ENCODE measurements around the gene GDF7.

Gene GDF7

GRCh38 chr2:20717641-20718040, 50.7 kb downstream of the GDF7 start:
- TF ChIP-seq CTCF (IDR thresholded peaks at IDR 0.05; ENCODE audit: borderline replicate concordance, extremely low read depth, low read length, poor library complexity, severe bottlenecking), result no peak
- no peak for TF ChIP-seq EZH2 (IDR thresholded peaks at IDR 0.05; ENCODE audit: borderline replicate concordance, low read depth, low read length, severe bottlenecking)
- Histone ChIP-seq H3K4me2 (ENCODE audit: insufficient read depth, low read length) (no peak overlapping the region), H3K4me1 (ENCODE audit: insufficient read depth, low read length) (no peaks in the 10 kb centered on the region), H3K4me3 (ENCODE audit: low read depth in 1 of 2, low read length in 2 of 2) (no peak overlapping the region), H4K20me1 (ENCODE audit: insufficient read depth, low read length) (no peaks in the 10 kb centered on the region), H3K27me3 (ENCODE audit: insufficient read depth, low read length, poor library complexity) (no peaks in the 10 kb centered on the region), H3K9ac (ENCODE audit: low read depth, low read length) (no peak overlapping the region), H3K79me2 (ENCODE audit: insufficient read depth, low read length) (no peaks in the 10 kb centered on the region), H3K27ac (ENCODE audit: low read length) (no peak overlapping the region), H3K36me3 (ENCODE audit: insufficient read depth, low read length) (no peaks in the 10 kb centered on the region), H2AFZ (ENCODE audit: low read depth, low read length) (no peak overlapping the region), H3K9me3 (ENCODE audit: insufficient read depth, low read length, severe bottlenecking) (peaks cover 4% of the 10 kb centered on the region)
- ATAC-seq (ENCODE audit: insufficient read depth, low read depth), result no peak
- DNase-seq, result no peak

DNA sequence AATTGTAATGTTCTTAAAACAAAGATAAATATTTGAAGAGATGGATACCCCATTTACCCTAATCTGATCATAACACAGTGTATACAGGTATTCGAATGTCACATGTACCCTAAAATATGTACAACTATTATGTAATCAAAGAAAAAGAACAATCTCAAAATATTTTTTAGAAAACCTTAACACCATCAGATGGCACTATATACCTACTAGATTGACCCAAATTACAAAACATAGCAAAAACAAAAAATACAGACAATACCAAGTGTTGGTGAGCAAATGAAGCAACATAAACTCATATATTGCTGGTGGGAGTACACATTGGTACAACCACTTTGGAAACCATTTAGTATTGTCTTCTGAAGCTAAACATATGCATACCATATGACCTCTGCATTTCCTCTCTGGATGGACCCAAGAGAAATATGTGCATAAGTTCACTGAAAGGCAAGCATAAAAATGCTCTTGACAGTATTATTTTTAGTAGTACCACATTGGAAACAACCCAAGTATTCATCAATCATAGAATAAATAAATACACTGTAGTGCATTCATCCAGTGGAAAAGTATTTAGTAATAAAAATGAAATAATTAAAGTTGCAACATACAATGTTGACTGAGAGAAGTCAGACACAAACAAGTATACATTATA, 55.8 kb downstream of the GDF7 start:
- ATAC-seq (ENCODE audit: insufficient read depth, low read depth) (no peak), DNase-seq (no peak)
- Histone ChIP-seq H3K36me3 (ENCODE audit: insufficient read depth, low read length) (no peaks in the 10 kb centered on the region), H3K9me3 (ENCODE audit: insufficient read depth, low read length, severe bottlenecking) (peaks cover 4% of the 10 kb centered on the region), H3K9ac (ENCODE audit: low read depth, low read length) (no peak overlapping the region), H3K4me3 (ENCODE audit: low read depth in 1 of 2, low read length in 2 of 2) (no peak overlapping the region), H3K27ac (ENCODE audit: low read length) (no peak overlapping the region), H2AFZ (ENCODE audit: low read depth, low read length) (no peak overlapping the region), H3K4me2 (ENCODE audit: insufficient read depth, low read length) (no peak overlapping the region), H3K27me3 (ENCODE audit: insufficient read depth, low read length, poor library complexity) (no peaks in the 10 kb centered on the region), H4K20me1 (ENCODE audit: insufficient read depth, low read length) (no peaks in the 10 kb centered on the region), H3K4me1 (ENCODE audit: insufficient read depth, low read length) (no peaks in the 10 kb centered on the region), H3K79me2 (ENCODE audit: insufficient read depth, low read length) (no peaks in the 10 kb centered on the region)
- TF ChIP-seq CTCF (IDR thresholded peaks at IDR 0.05; ENCODE audit: borderline replicate concordance, extremely low read depth, low read length, poor library complexity, severe bottlenecking) (no peak), EZH2 (IDR thresholded peaks at IDR 0.05; ENCODE audit: borderline replicate concordance, low read depth, low read length, severe bottlenecking) (no peak)

DNA sequence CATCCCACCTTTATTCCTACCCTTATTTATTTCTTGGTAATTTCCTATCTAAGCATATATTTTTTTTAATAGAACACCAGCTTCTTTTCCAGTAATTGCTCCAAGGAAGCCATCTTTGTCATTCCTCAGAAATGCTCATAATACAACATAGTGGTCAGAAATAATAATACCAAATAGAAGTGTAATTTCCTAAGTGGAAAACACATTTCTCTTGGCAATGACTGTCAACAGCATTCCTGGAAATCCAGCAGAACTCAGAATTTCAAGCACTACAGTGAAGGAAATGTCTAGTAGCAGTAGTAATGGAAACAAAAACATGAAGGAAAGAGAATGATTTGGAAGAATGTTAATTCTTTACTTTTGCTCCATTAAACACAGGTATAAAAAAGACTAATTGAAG, 56.6 kb downstream of the GDF7 start:
- no peaks in the 10 kb centered on the region for H3K9me3 ChIP-seq (ENCODE audit: insufficient read depth, low read length, severe bottlenecking)
- no peak overlapping the region for H3K27ac ChIP-seq (ENCODE audit: low read length)
- no peaks in the 10 kb centered on the region for H4K20me1 ChIP-seq (ENCODE audit: insufficient read depth, low read length)
- no peaks in the 10 kb centered on the region for H3K27me3 ChIP-seq (ENCODE audit: insufficient read depth, low read length, poor library complexity)
- DNase-seq (no peak), ATAC-seq (ENCODE audit: insufficient read depth, low read depth) (no peak)
- H3K36me3 ChIP-seq (ENCODE audit: insufficient read depth, low read length), result no peaks in the 10 kb centered on the region
- no peaks in the 10 kb centered on the region for H3K4me1 ChIP-seq (ENCODE audit: insufficient read depth, low read length)
- no peaks in the 10 kb centered on the region for H3K79me2 ChIP-seq (ENCODE audit: insufficient read depth, low read length)
- no peak overlapping the region for H3K9ac ChIP-seq (ENCODE audit: low read depth, low read length)
- H3K4me2 ChIP-seq (ENCODE audit: insufficient read depth, low read length), result no peak overlapping the region
- TF ChIP-seq CTCF (IDR thresholded peaks at IDR 0.05; ENCODE audit: borderline replicate concordance, extremely low read depth, low read length, poor library complexity, severe bottlenecking), result no peak
- no peak for TF ChIP-seq EZH2 (IDR thresholded peaks at IDR 0.05; ENCODE audit: borderline replicate concordance, low read depth, low read length, severe bottlenecking)
- no peak overlapping the region for H3K4me3 ChIP-seq (ENCODE audit: low read depth in 1 of 2, low read length in 2 of 2)
- H2AFZ ChIP-seq (ENCODE audit: low read depth, low read length), result no peak overlapping the region
